ENCODE measurements around the gene HMG20A.

Gene HMG20A

GRCh38 chr15:77459031-77459430 lies 38.3 kb downstream of the HMG20A start:
- Histone ChIP-seq H3K27me3 (ENCODE audit: control insufficient read depth in 1 of 2, insufficient read depth in 2 of 2, low read length in 2 of 2) (no peaks in the 10 kb centered on the region), H3K4me3 (ENCODE audit: low read length in 2 of 2) (no peak overlapping the region), H3K9me3 (ENCODE audit: control insufficient read depth in 2 of 2, low read length in 2 of 2) (no peaks in the 10 kb centered on the region), H3K4me1 (ENCODE audit: control insufficient read depth, insufficient read depth, low read length) (peaks cover 11% of the 10 kb centered on the region), H3K27ac (ENCODE audit: low read length) (no peak overlapping the region), H3K36me3 (ENCODE audit: control insufficient read depth in 2 of 2, insufficient read depth in 2 of 2, low read length in 2 of 2) (peaks cover 5 to 7% of the 10 kb centered on the region in 2 donors), H3K9ac (ENCODE audit: low read length in 2 of 2) (no peak overlapping the region)

DNA sequence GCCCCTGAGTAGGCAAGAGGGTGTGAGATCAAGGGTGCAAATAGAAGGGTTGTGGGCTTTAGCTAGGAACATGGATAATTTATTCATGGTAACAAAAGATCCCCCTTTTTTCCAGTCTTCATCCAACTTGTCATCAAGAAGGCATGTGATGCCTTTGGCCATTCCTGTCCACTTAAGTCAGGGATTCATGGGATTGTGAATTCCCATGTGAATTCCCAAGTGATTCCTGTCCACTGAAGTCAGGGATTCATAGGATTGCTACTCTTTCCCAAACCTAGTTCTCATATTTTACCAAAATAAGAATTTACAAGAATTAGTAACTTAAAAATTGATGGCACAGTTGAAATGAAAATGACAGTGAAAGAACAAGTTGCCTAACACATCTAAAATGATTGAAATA lies 40.8 kb downstream of the HMG20A start:
- peaks cover 6% of the 10 kb centered on the region for H3K4me1 ChIP-seq (ENCODE audit: control insufficient read depth, insufficient read depth, low read length)
- no peak overlapping the region for H3K27ac ChIP-seq (ENCODE audit: low read length)
- no peak overlapping the region for H3K4me3 ChIP-seq (ENCODE audit: low read length in 2 of 2)
- H3K9ac ChIP-seq (ENCODE audit: low read length in 2 of 2) = no peak overlapping the region
- no peaks in the 10 kb centered on the region for H3K9me3 ChIP-seq (ENCODE audit: control insufficient read depth in 2 of 2, low read length in 2 of 2)
- peaks cover 5 to 11% of the 10 kb centered on the region in 2 donors for H3K36me3 ChIP-seq (ENCODE audit: control insufficient read depth in 2 of 2, insufficient read depth in 2 of 2, low read length in 2 of 2)
- no peaks in the 10 kb centered on the region for H3K27me3 ChIP-seq (ENCODE audit: control insufficient read depth in 1 of 2, insufficient read depth in 2 of 2, low read length in 2 of 2)

- H3K27ac ChIP-seq (ENCODE audit: low read length) = no peak overlapping the region
- peaks cover 7 to 27% of the 10 kb centered on the region in 2 donors for H3K36me3 ChIP-seq (ENCODE audit: control insufficient read depth in 2 of 2, insufficient read depth in 2 of 2, low read length in 2 of 2)
- H3K27me3 ChIP-seq (ENCODE audit: control insufficient read depth in 1 of 2, insufficient read depth in 2 of 2, low read length in 2 of 2) = no peaks in the 10 kb centered on the region
Observed at GRCh38 chr15:77464129-77464865, 43.6 kb downstream of the HMG20A start.

DNA sequence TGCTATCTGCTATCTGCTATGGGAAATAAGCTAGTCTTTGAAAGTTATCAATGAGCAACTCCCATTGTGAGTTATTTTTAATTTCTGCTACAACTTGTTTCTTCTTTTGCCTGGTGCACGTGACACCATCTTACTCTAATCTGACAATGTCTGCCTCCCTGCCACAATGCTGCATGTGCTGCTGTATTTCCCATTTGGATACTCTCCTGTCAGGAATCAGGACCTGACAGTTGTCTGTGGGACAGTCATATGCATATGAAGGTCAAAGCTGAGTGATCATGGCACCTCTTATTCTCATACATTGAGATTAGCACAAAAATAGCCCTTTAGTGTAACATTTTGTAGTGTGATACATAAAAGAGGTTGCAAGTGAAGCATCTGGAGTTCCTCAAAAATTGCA lies 45.8 kb downstream of the HMG20A start:
- Histone ChIP-seq H3K9ac (ENCODE audit: low read length in 2 of 2) (no peak overlapping the region), H3K4me3 (ENCODE audit: low read length in 2 of 2) (no peak overlapping the region), H3K27ac (ENCODE audit: low read length) (no peak overlapping the region), H3K27me3 (ENCODE audit: control insufficient read depth in 1 of 2, insufficient read depth in 2 of 2, low read length in 2 of 2) (no peaks in the 10 kb centered on the region), H3K9me3 (ENCODE audit: control insufficient read depth in 2 of 2, low read length in 2 of 2) (no peaks in the 10 kb centered on the region), H3K4me1 (ENCODE audit: control insufficient read depth, insufficient read depth, low read length) (no peaks in the 10 kb centered on the region), H3K36me3 (ENCODE audit: control insufficient read depth in 2 of 2, insufficient read depth in 2 of 2, low read length in 2 of 2) (peaks cover 15 to 28% of the 10 kb centered on the region in 2 donors)

More at GRCh38 chr15:77464129-77464865, 43.6 kb downstream of the HMG20A start:
- no peak overlapping the region for H3K4me3 ChIP-seq (ENCODE audit: low read length in 2 of 2)
- no peak overlapping the region for H3K9ac ChIP-seq (ENCODE audit: low read length in 2 of 2)
- no peaks in the 10 kb centered on the region for H3K4me1 ChIP-seq (ENCODE audit: control insufficient read depth, insufficient read depth, low read length)
- no peaks in the 10 kb centered on the region for H3K9me3 ChIP-seq (ENCODE audit: control insufficient read depth in 2 of 2, low read length in 2 of 2)

- H3K4me1 ChIP-seq (ENCODE audit: control insufficient read depth, insufficient read depth, low read length) = no peaks in the 10 kb centered on the region
- H3K9ac ChIP-seq (ENCODE audit: low read length in 2 of 2) = no peak overlapping the region
- peaks cover 22 to 29% of the 10 kb centered on the region in 2 donors for H3K36me3 ChIP-seq (ENCODE audit: control insufficient read depth in 2 of 2, insufficient read depth in 2 of 2, low read length in 2 of 2)
- no peaks in the 10 kb centered on the region for H3K27me3 ChIP-seq (ENCODE audit: control insufficient read depth in 1 of 2, insufficient read depth in 2 of 2, low read length in 2 of 2)
- H3K4me3 ChIP-seq (ENCODE audit: low read length in 2 of 2) = no peak overlapping the region
- no peaks in the 10 kb centered on the region for H3K9me3 ChIP-seq (ENCODE audit: control insufficient read depth in 2 of 2, low read length in 2 of 2)
- H3K27ac ChIP-seq (ENCODE audit: low read length) = no peak overlapping the region
Observed at GRCh38 chr15:77468896-77469295, 48.2 kb downstream of the HMG20A start.

DNA sequence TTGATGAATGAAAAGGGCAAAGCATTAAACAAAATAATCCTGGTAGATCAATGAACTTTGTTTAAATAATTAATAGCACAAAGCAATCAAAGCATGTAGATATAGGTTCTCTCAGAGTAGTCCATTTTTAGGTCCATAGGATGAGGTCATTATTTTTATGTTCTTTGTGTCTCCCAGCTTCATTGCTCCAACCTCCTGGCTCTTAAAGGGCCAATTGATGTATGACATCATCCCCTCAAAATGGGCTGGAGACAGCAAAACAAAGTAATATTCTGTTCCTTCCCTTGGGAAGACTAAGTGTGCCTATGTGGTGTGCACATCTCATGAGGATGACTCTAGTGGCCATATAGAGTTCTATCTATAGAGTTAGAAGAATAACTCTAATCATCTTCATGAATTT lies 49.5 kb downstream of the HMG20A start:
- Histone ChIP-seq H3K27ac (ENCODE audit: low read length) (no peak overlapping the region), H3K4me1 (ENCODE audit: control insufficient read depth, insufficient read depth, low read length) (no peaks in the 10 kb centered on the region), H3K36me3 (ENCODE audit: control insufficient read depth in 2 of 2, insufficient read depth in 2 of 2, low read length in 2 of 2) (peaks cover 22 to 29% of the 10 kb centered on the region in 2 donors), H3K9ac (ENCODE audit: low read length in 2 of 2) (no peak overlapping the region), H3K4me3 (ENCODE audit: low read length in 2 of 2) (no peak overlapping the region), H3K27me3 (ENCODE audit: control insufficient read depth in 1 of 2, insufficient read depth in 2 of 2, low read length in 2 of 2) (no peaks in the 10 kb centered on the region), H3K9me3 (ENCODE audit: control insufficient read depth in 2 of 2, low read length in 2 of 2) (no peaks in the 10 kb centered on the region)

GRCh38 chr15:77473328-77473727 lies 52.6 kb downstream of the HMG20A start:
- Histone ChIP-seq H3K36me3 (ENCODE audit: control insufficient read depth in 2 of 2, insufficient read depth in 2 of 2, low read length in 2 of 2) (peaks cover 18 to 29% of the 10 kb centered on the region in 2 donors), H3K27ac (ENCODE audit: low read length) (no peak overlapping the region), H3K4me1 (ENCODE audit: control insufficient read depth, insufficient read depth, low read length) (no peaks in the 10 kb centered on the region), H3K9me3 (ENCODE audit: control insufficient read depth in 2 of 2, low read length in 2 of 2) (no peaks in the 10 kb centered on the region), H3K4me3 (ENCODE audit: low read length in 2 of 2) (no peak overlapping the region), H3K27me3 (ENCODE audit: control insufficient read depth in 1 of 2, insufficient read depth in 2 of 2, low read length in 2 of 2) (no peaks in the 10 kb centered on the region), H3K9ac (ENCODE audit: low read length in 2 of 2) (no peak overlapping the region)

GRCh38 chr15:77474310-77474988 lies 53.8 kb downstream of the HMG20A start:
- no peaks in the 10 kb centered on the region for H3K4me1 ChIP-seq (ENCODE audit: control insufficient read depth, insufficient read depth, low read length)
- H3K4me3 ChIP-seq (ENCODE audit: low read length in 2 of 2) = no peak overlapping the region
- no peak overlapping the region for H3K9ac ChIP-seq (ENCODE audit: low read length in 2 of 2)
- no peak overlapping the region for H3K27ac ChIP-seq (ENCODE audit: low read length)
- peaks cover 19 to 36% of the 10 kb centered on the region in 2 donors for H3K36me3 ChIP-seq (ENCODE audit: control insufficient read depth in 2 of 2, insufficient read depth in 2 of 2, low read length in 2 of 2)
- H3K27me3 ChIP-seq (ENCODE audit: control insufficient read depth in 1 of 2, insufficient read depth in 2 of 2, low read length in 2 of 2) = no peaks in the 10 kb centered on the region
- no peaks in the 10 kb centered on the region for H3K9me3 ChIP-seq (ENCODE audit: control insufficient read depth in 2 of 2, low read length in 2 of 2)

- H3K4me1 ChIP-seq (ENCODE audit: control insufficient read depth, insufficient read depth, low read length) = no peaks in the 10 kb centered on the region
- H3K36me3 ChIP-seq (ENCODE audit: control insufficient read depth in 2 of 2, insufficient read depth in 2 of 2, low read length in 2 of 2) = peaks cover 22 to 36% of the 10 kb centered on the region in 2 donors
- H3K4me3 ChIP-seq (ENCODE audit: low read length in 2 of 2) = no peak overlapping the region
- H3K27ac ChIP-seq (ENCODE audit: low read length) = no peak overlapping the region
- no peaks in the 10 kb centered on the region for H3K27me3 ChIP-seq (ENCODE audit: control insufficient read depth in 1 of 2, insufficient read depth in 2 of 2, low read length in 2 of 2)
- H3K9ac ChIP-seq (ENCODE audit: low read length in 2 of 2) = no peak overlapping the region
- H3K9me3 ChIP-seq (ENCODE audit: control insufficient read depth in 2 of 2, low read length in 2 of 2) = no peaks in the 10 kb centered on the region
Observed at GRCh38 chr15:77475001-77475400, 54.3 kb downstream of the HMG20A start.

DNA sequence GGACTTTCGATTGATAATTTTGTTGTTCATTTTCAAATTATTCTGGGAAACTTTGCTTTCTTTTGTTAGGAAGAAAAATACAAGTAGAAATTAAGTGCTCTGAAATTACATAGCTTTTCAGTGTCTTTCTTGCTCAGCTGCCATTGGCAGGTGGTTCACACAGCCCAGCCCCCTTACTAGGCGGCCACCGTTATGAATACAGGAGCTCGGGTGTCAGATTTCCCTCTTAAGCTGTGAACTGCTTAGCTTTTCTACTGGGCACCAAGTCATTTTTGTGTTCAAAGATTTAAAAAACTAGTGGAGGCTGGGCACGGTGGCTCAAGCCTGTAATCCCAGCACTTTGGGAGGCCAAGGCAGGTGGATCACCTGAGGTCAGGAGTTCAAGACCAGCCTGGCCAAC lies 55.2 kb downstream of the HMG20A start:
- no peak overlapping the region for H3K4me3 ChIP-seq (ENCODE audit: low read length in 2 of 2)
- H3K9ac ChIP-seq (ENCODE audit: low read length in 2 of 2) = no peak overlapping the region
- H3K9me3 ChIP-seq (ENCODE audit: control insufficient read depth in 2 of 2, low read length in 2 of 2) = no peaks in the 10 kb centered on the region
- H3K4me1 ChIP-seq (ENCODE audit: control insufficient read depth, insufficient read depth, low read length) = no peaks in the 10 kb centered on the region
- H3K27me3 ChIP-seq (ENCODE audit: control insufficient read depth in 1 of 2, insufficient read depth in 2 of 2, low read length in 2 of 2) = no peaks in the 10 kb centered on the region
- H3K27ac ChIP-seq (ENCODE audit: low read length) = no peak overlapping the region
- H3K36me3 ChIP-seq (ENCODE audit: control insufficient read depth in 2 of 2, insufficient read depth in 2 of 2, low read length in 2 of 2) = peaks cover 19 to 38% of the 10 kb centered on the region in 2 donors

- Histone ChIP-seq H3K4me3 (ENCODE audit: low read length in 2 of 2) (no peak overlapping the region), H3K9ac (ENCODE audit: low read length in 2 of 2) (no peak overlapping the region), H3K4me1 (ENCODE audit: control insufficient read depth, insufficient read depth, low read length) (peaks cover 8% of the 10 kb centered on the region), H3K9me3 (ENCODE audit: control insufficient read depth in 2 of 2, low read length in 2 of 2) (no peaks in the 10 kb centered on the region), H3K36me3 (ENCODE audit: control insufficient read depth in 2 of 2, insufficient read depth in 2 of 2, low read length in 2 of 2) (peaks cover 11 to 34% of the 10 kb centered on the region in 2 donors), H3K27me3 (ENCODE audit: control insufficient read depth in 1 of 2, insufficient read depth in 2 of 2, low read length in 2 of 2) (no peaks in the 10 kb centered on the region), H3K27ac (ENCODE audit: low read length) (no peak overlapping the region)
Observed at GRCh38 chr15:77476995-77477394, 56.3 kb downstream of the HMG20A start.

All from stomach smooth muscle (tissue), 2 donors.